Measurements from ENCODE around the gene HESX1. TPM values are rescaled to one million over a fixed set of nuclear protein-coding genes. Genes with fewer than 3 reads are reported as not detected.

The HESX1 gene
- total and polyA plus RNA-seq, 2 experiments from 2014 or later, result 21.1 to 56.7 TPM

GRCh38 chr3:57152151-57153143 is 47.3 kb downstream of the HESX1 start:
- TF ChIP-seq CTCF (conservative IDR thresholded peaks at IDR 0.05; ENCODE audit: low read depth in 2 of 2), result peak in 1 of 2 experiments; percentile 29; a peak in 2 of 4 replicates
- TF ChIP-seq CREB1 (CRISPR knock-in tag; IDR thresholded peaks at IDR 0.05; ENCODE audit: low read depth), result no peak
- Mint-ChIP-seq H3K27ac (peak overlapping the region; percentile 37), H3K9me3 (no peaks in the 10 kb centered on the region), H3K27me3 (ENCODE audit: insufficient read depth, low read depth, poor library complexity) (peaks cover 13% of the 10 kb centered on the region), H3K36me3 (ENCODE audit: low read depth) (peaks cover 26% of the 10 kb centered on the region), H3K4me1 (peaks cover 70% of the 10 kb centered on the region), H3K4me3 (peak overlapping the region; percentile 32)
- Histone ChIP-seq H2AFZ (no peak overlapping the region), H3K27me3 (ENCODE audit: insufficient read depth) (no peaks in the 10 kb centered on the region), H4K20me1 (replicated peaks; ENCODE audit: insufficient read depth) (peaks cover 41% of the 10 kb centered on the region), H3K36me3 (ENCODE audit: insufficient read depth) (no peaks in the 10 kb centered on the region), H3K4me1 (ENCODE audit: insufficient read depth) (peaks cover 73% of the 10 kb centered on the region), H3K4me2 (peak overlapping the region; percentile 72), H3K79me2 (replicated peaks; ENCODE audit: insufficient read depth) (peaks cover 98% of the 10 kb centered on the region), H3K4me3 (peak overlapping the region; percentile 12), H3K9me2 (ENCODE audit: insufficient read depth) (no peaks in the 10 kb centered on the region), H3K27ac (ENCODE audit: low read depth) (no peak overlapping the region; the same call in 1 of the 2 replicates), H3F3A (replicated peaks; ENCODE audit: low read depth) (0 out of 2 replicates have a peak, but pooled peaks cover 4% of the 10 kb centered on the region)
- no peak for DNase-seq (ENCODE audit: low spot score)
- ATAC-seq, result peak; percentile 70

- H3K9me2 ChIP-seq (ENCODE audit: insufficient read depth), result no peaks in the 10 kb centered on the region
- peak; percentile 41 for ATAC-seq
- H3K36me3 ChIP-seq (ENCODE audit: insufficient read depth), result no peaks in the 10 kb centered on the region
- H2AFZ ChIP-seq, result no peak overlapping the region
- H3K9me3 Mint-ChIP-seq, result no peaks in the 10 kb centered on the region
- TF ChIP-seq, protein P1, sequence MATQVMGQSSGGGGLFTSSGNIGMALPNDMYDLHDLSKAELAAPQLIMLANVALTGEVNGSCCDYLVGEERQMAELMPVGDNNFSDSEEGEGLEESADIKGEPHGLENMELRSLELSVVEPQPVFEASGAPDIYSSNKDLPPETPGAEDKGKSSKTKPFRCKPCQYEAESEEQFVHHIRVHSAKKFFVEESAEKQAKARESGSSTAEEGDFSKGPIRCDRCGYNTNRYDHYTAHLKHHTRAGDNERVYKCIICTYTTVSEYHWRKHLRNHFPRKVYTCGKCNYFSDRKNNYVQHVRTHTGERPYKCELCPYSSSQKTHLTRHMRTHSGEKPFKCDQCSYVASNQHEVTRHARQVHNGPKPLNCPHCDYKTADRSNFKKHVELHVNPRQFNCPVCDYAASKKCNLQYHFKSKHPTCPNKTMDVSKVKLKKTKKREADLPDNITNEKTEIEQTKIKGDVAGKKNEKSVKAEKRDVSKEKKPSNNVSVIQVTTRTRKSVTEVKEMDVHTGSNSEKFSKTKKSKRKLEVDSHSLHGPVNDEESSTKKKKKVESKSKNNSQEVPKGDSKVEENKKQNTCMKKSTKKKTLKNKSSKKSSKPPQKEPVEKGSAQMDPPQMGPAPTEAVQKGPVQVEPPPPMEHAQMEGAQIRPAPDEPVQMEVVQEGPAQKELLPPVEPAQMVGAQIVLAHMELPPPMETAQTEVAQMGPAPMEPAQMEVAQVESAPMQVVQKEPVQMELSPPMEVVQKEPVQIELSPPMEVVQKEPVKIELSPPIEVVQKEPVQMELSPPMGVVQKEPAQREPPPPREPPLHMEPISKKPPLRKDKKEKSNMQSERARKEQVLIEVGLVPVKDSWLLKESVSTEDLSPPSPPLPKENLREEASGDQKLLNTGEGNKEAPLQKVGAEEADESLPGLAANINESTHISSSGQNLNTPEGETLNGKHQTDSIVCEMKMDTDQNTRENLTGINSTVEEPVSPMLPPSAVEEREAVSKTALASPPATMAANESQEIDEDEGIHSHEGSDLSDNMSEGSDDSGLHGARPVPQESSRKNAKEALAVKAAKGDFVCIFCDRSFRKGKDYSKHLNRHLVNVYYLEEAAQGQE (IDR thresholded peaks at IDR 0.05; ENCODE audit: unreplicated experiment), result no peak
- TF ChIP-seq EZH2phosphoT487 (IDR thresholded peaks at IDR 0.05; ENCODE audit: unreplicated experiment) (no peak), CREB1 (CRISPR knock-in tag; IDR thresholded peaks at IDR 0.05; ENCODE audit: low read depth) (no peak), EZH2 (IDR thresholded peaks at IDR 0.05; ENCODE audit: low read depth, unreplicated experiment) (no peak), STAT1 (IDR thresholded peaks at IDR 0.05; ENCODE audit: unreplicated experiment) (no peak), ZNF114 (CRISPR knock-in tag; IDR thresholded peaks at IDR 0.05) (no peak)
- DNase-seq (ENCODE audit: low spot score), result no peak
- H3K27me3 ChIP-seq (ENCODE audit: insufficient read depth), result no peaks in the 10 kb centered on the region
- H3K27me3 Mint-ChIP-seq (ENCODE audit: insufficient read depth, low read depth, poor library complexity), result peaks cover 13% of the 10 kb centered on the region
- peaks cover 41% of the 10 kb centered on the region for H4K20me1 ChIP-seq (replicated peaks; ENCODE audit: insufficient read depth)
- peaks cover 63% of the 10 kb centered on the region for H3K4me1 Mint-ChIP-seq
- peak overlapping the region; percentile 12; the same call in 1 of the 2 replicates for H3K4me3 ChIP-seq
- peak overlapping the region; percentile 72 for H3K4me2 ChIP-seq
- H3F3A ChIP-seq (replicated peaks; ENCODE audit: low read depth), result 0 out of 2 replicates have a peak, but pooled peaks cover 4% of the 10 kb centered on the region
- peak overlapping the region; percentile 32; the same call in 2 of the 3 replicates for H3K4me3 Mint-ChIP-seq
- H3K79me2 ChIP-seq (replicated peaks; ENCODE audit: insufficient read depth), result peaks cover 98% of the 10 kb centered on the region
- peaks cover 28% of the 10 kb centered on the region for H3K36me3 Mint-ChIP-seq (ENCODE audit: low read depth)
- H3K27ac Mint-ChIP-seq, result peak overlapping the region; percentile 37
- H3K4me1 ChIP-seq (ENCODE audit: insufficient read depth), result peaks cover 66% of the 10 kb centered on the region
- no peak overlapping the region; the same call in 1 of the 2 replicates for H3K27ac ChIP-seq (ENCODE audit: low read depth)
Observed at GRCh38 chr3:57151749-57152148, 48.0 kb downstream of the HESX1 start.

All from GM23338 (cell line).